Endodermal cell (in vitro differentiated cells): ENCODE measurements around the gene SYNDIG1. TPM values are rescaled to one million over a fixed set of nuclear protein-coding genes. Genes with fewer than 3 reads are reported as not detected.

Experiments used
- DNase-seq: peaks from one replicate; pipeline ENCODE4 v3.0.0-alpha.2; 2017
- H3K27ac ChIP-seq: 2 replicates; pipeline ENCODE4 v1.5.1; 2013; ENCODE audit warnings: mild to moderate bottlenecking, low read depth, low read length, moderate library complexity
- H3K27me3 ChIP-seq: 2 replicates; pipeline ENCODE4 v1.6.1; 2013; ENCODE audit warnings: mild to moderate bottlenecking, low read length, moderate library complexity; ENCODE audit not compliant: insufficient read depth, control insufficient read depth, poor library complexity, severe bottlenecking
- H3K36me3 ChIP-seq: 2 replicates; pipeline ENCODE4 v1.7.0; 2013; ENCODE audit warnings: mild to moderate bottlenecking, low read length, moderate library complexity; ENCODE audit not compliant: control insufficient read depth, insufficient read depth
- H3K4me1 ChIP-seq: one replicate; pipeline ENCODE4 v1.7.0; 2013; ENCODE audit warnings: low read length; ENCODE audit not compliant: control insufficient read depth, insufficient read depth
- H3K4me3 ChIP-seq: 2 replicates; pipeline ENCODE4 v1.5.1; 2013; ENCODE audit warnings: mild to moderate bottlenecking, low read length, moderate library complexity
- H3K9ac ChIP-seq: 2 replicates; pipeline ENCODE4 v1.6.1; 2013; ENCODE audit warnings: mild to moderate bottlenecking, low read length, moderate library complexity; ENCODE audit not compliant: poor library complexity, severe bottlenecking; ENCODE audit errors: extremely low read depth
- H3K9me3 ChIP-seq: 2 replicates; pipeline ENCODE4 v1.6.1; 2013; ENCODE audit warnings: mild to moderate bottlenecking, low read length, moderate library complexity; ENCODE audit not compliant: control insufficient read depth
- H3K27ac Mint-ChIP-seq: 2 replicates; pipeline ENCODE4 v1.8.0; 2020; ENCODE audit warnings: mixed read lengths
- H3K27me3 Mint-ChIP-seq: 2 replicates; pipeline ENCODE4 v1.8.0; 2021; ENCODE audit warnings: mild to moderate bottlenecking, mixed read lengths; ENCODE audit not compliant: insufficient read depth
- H3K36me3 Mint-ChIP-seq: 2 replicates; pipeline ENCODE4 v1.8.0; 2020; ENCODE audit warnings: low read depth, mixed read lengths
- H3K4me1 Mint-ChIP-seq: 2 replicates; pipeline ENCODE4 v1.8.0; 2020; ENCODE audit warnings: mixed read lengths
- H3K4me3 Mint-ChIP-seq: 2 replicates; pipeline ENCODE4 v1.8.0; 2020; ENCODE audit warnings: mild to moderate bottlenecking, moderate library complexity, mixed read lengths
- H3K9me3 Mint-ChIP-seq: 2 replicates; pipeline ENCODE4 v1.8.0; 2020; ENCODE audit warnings: mild to moderate bottlenecking, mixed read lengths
- CTCF ChIP-seq: fragments of 200-600 bp; sonication (generic); conservative IDR thresholded peaks from 2 replicates; pipeline ENCODE4 v1.5.0; 2021; ENCODE audit warnings: antibody characterized with exemption, mild to moderate bottlenecking
- WGBS, 2 experiments: methylation state at CpG; one replicate each; pipeline versions ENCODE4 v1.1.5 to v1.1.7; 2013; ENCODE audit warnings: missing lambda C conversion rate in 2 of 2, mixed read lengths in 1 of 2; ENCODE audit not compliant: insufficient coverage in 1 of 2, insufficient read length in 1 of 2; 5-methylcytosine and 5-hydroxymethylcytosine counted together
- total RNA-seq, 2 donors: library from RNA; stranded (reverse); fragmentation: NEBNext Ultra II Directional in 1 of 2; extraction: Animal tissue kit (Norgen Biotek cat#: 25700) in 1 of 2; gene quantifications; 2 replicates in 1 of 2; 3 replicates in 1 of 2; pipeline ENCODE4 v1.2.1, GENCODE V29; 2021

SYNDIG1 gene
- total RNA-seq, 2 donors from 2014 or later, result 5.5 to 6.8 TPM

- no peak for TF ChIP-seq CTCF
- peaks cover 23% of the 10 kb centered on the region for H3K4me1 ChIP-seq
- 20 to 26% methylated on average over 1 to 2 of the region's 2 CpGs for WGBS, 2 experiments
- DNase-seq, result peak; percentile 83
- Mint-ChIP-seq H3K4me1 (peaks cover 46% of the 10 kb centered on the region), H3K27me3 (peaks cover 4% of the 10 kb centered on the region), H3K36me3 (no peaks in the 10 kb centered on the region), H3K27ac (peak overlapping the region; percentile 9), H3K4me3 (no peak overlapping the region), H3K9me3 (no peaks in the 10 kb centered on the region)
- no peaks in the 10 kb centered on the region for H3K36me3 ChIP-seq
- no peaks in the 10 kb centered on the region for H3K9me3 ChIP-seq
- H3K27me3 ChIP-seq, result no peaks in the 10 kb centered on the region
- no peak overlapping the region for H3K4me3 ChIP-seq
- H3K27ac ChIP-seq, result no peak overlapping the region
- H3K9ac ChIP-seq, result no peak overlapping the region
Measured at GRCh38 chr20:24443436-24443835, 26.0 kb upstream of the SYNDIG1 start.

DNA sequence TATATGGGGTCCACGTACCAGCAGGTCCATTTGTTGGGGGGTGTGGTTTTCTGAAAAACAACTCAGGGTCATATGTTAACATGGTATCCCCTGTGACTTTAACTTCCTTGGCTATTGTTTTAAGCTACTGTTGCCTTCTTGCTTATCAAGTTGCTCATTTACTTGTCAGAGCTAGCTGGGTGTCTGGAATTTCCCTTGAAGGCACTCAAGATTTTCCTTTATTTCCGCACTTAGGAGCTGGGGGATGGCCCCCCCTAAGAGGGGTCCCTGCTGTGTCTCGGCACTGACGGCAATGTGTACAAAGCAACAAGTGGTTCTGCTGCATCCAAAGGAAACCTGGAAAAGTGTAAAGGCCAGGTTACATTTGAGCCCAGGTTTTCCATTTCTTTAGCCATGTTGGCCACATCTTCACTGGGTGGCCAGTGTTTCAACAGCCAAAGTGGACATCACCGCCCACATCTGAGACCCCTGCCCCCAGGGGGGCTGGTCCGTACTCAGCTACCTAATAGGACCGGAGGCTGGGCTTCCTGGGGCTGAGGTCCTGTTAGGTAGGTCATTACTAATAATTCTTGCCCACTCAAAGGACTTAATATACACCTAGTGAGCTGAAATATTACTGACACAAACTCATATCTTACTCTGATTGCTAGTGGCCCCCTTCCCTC, 24.8 kb upstream of the SYNDIG1 start:
- no peaks in the 10 kb centered on the region for H3K36me3 Mint-ChIP-seq
- Histone ChIP-seq H3K4me1 (peaks cover 23% of the 10 kb centered on the region), H3K27ac (no peak overlapping the region), H3K4me3 (no peak overlapping the region), H3K27me3 (no peaks in the 10 kb centered on the region), H3K9me3 (no peaks in the 10 kb centered on the region), H3K36me3 (no peaks in the 10 kb centered on the region), H3K9ac (no peak overlapping the region)
- H3K27ac Mint-ChIP-seq, result no peak overlapping the region
- H3K27me3 Mint-ChIP-seq, result peaks cover 2% of the 10 kb centered on the region
- 43 to 76% methylated on average over 3 to 7 of the region's 7 CpGs for WGBS, 2 experiments
- no peak for TF ChIP-seq CTCF
- peaks cover 46% of the 10 kb centered on the region for H3K4me1 Mint-ChIP-seq
- no peak overlapping the region for H3K4me3 Mint-ChIP-seq
- peak; percentile 46 for DNase-seq
- no peaks in the 10 kb centered on the region for H3K9me3 Mint-ChIP-seq

GRCh38 chr20:24445510-24446170, 23.8 kb upstream of the SYNDIG1 start:
- no peak overlapping the region for H3K9ac ChIP-seq
- no peak overlapping the region for H3K4me3 ChIP-seq
- Mint-ChIP-seq H3K4me3 (no peak overlapping the region), H3K27me3 (peaks cover 2% of the 10 kb centered on the region), H3K4me1 (peaks cover 46% of the 10 kb centered on the region), H3K9me3 (no peaks in the 10 kb centered on the region), H3K27ac (no peak overlapping the region), H3K36me3 (no peaks in the 10 kb centered on the region)
- H3K4me1 ChIP-seq, result peaks cover 23% of the 10 kb centered on the region
- H3K9me3 ChIP-seq, result no peaks in the 10 kb centered on the region
- H3K27me3 ChIP-seq, result no peaks in the 10 kb centered on the region
- H3K27ac ChIP-seq, result no peak overlapping the region
- no peaks in the 10 kb centered on the region for H3K36me3 ChIP-seq
- 76 to 88% methylated on average over 4 to 11 of the region's 11 CpGs for WGBS, 2 experiments
- no peak for TF ChIP-seq CTCF
- DNase-seq, result peak; percentile 61
